Measurements from ENCODE around the gene LGALS16. TPM values are rescaled to one million over a fixed set of nuclear protein-coding genes. Genes with fewer than 3 reads are reported as not detected.

The LGALS16 gene
- polyA plus RNA-seq (2012; ENCODE audit: insufficient read length, low read depth): not detected

- no peak for TF ChIP-seq POLR2AphosphoS5 (IDR thresholded peaks at IDR 0.05; ENCODE audit: low read depth, low read length)
- no peak for TF ChIP-seq REST (IDR thresholded peaks at IDR 0.05; ENCODE audit: insufficient read depth in 1 of 2, low read depth in 2 of 2, low read length in 2 of 2)
- TF ChIP-seq SIN3A (IDR thresholded peaks at IDR 0.05; ENCODE audit: borderline replicate concordance, insufficient read depth, low read length): no peak
- no peak for TF ChIP-seq TAF1 (IDR thresholded peaks at IDR 0.05; ENCODE audit: borderline replicate concordance, insufficient read depth, low read length)
- TF ChIP-seq FOXP2 (optimal IDR thresholded peaks at IDR 0.05; ENCODE audit: borderline replicate concordance, extremely low read depth, extremely low read length, insufficient read depth): no peak
Measured at GRCh38 chr19:39655613-39656012, at the start of gene LGALS16. TSS of gene LGALS16 (plus strand) at chr19:39655913. CDS start at chr19:39655962, 49 bp downstream.

- TF ChIP-seq POLR2AphosphoS5 (IDR thresholded peaks at IDR 0.05; ENCODE audit: low read depth, low read length): no peak
- TF ChIP-seq TAF1 (IDR thresholded peaks at IDR 0.05; ENCODE audit: borderline replicate concordance, insufficient read depth, low read length): no peak
- TF ChIP-seq FOXP2 (optimal IDR thresholded peaks at IDR 0.05; ENCODE audit: borderline replicate concordance, extremely low read depth, extremely low read length, insufficient read depth): no peak
- no peak for TF ChIP-seq SIN3A (IDR thresholded peaks at IDR 0.05; ENCODE audit: borderline replicate concordance, insufficient read depth, low read length)
- TF ChIP-seq REST (IDR thresholded peaks at IDR 0.05; ENCODE audit: insufficient read depth in 1 of 2, low read depth in 2 of 2, low read length in 2 of 2): no peak
Measured at GRCh38 chr19:39607021-39607420, 48.7 kb upstream of the LGALS16 start.

- TF ChIP-seq TAF1 (IDR thresholded peaks at IDR 0.05; ENCODE audit: borderline replicate concordance, insufficient read depth, low read length): no peak
- no peak for TF ChIP-seq FOXP2 (optimal IDR thresholded peaks at IDR 0.05; ENCODE audit: borderline replicate concordance, extremely low read depth, extremely low read length, insufficient read depth)
- no peak for TF ChIP-seq POLR2AphosphoS5 (IDR thresholded peaks at IDR 0.05; ENCODE audit: low read depth, low read length)
- no peak for TF ChIP-seq SIN3A (IDR thresholded peaks at IDR 0.05; ENCODE audit: borderline replicate concordance, insufficient read depth, low read length)
- no peak for TF ChIP-seq REST (IDR thresholded peaks at IDR 0.05; ENCODE audit: insufficient read depth in 1 of 2, low read depth in 2 of 2, low read length in 2 of 2)
Measured at GRCh38 chr19:39607561-39607960, 48.2 kb upstream of the LGALS16 start.

GRCh38 chr19:39613597-39613996, 42.1 kb upstream of the LGALS16 start:
- TF ChIP-seq TAF1 (IDR thresholded peaks at IDR 0.05; ENCODE audit: borderline replicate concordance, insufficient read depth, low read length) (no peak), SIN3A (IDR thresholded peaks at IDR 0.05; ENCODE audit: borderline replicate concordance, insufficient read depth, low read length) (no peak), FOXP2 (optimal IDR thresholded peaks at IDR 0.05; ENCODE audit: borderline replicate concordance, extremely low read depth, extremely low read length, insufficient read depth) (no peak)

GRCh38 chr19:39617745-39618144, 38.0 kb upstream of the LGALS16 start:
- TF ChIP-seq REST (IDR thresholded peaks at IDR 0.05; ENCODE audit: insufficient read depth in 1 of 2, low read depth in 2 of 2, low read length in 2 of 2) (no peak), FOXP2 (optimal IDR thresholded peaks at IDR 0.05; ENCODE audit: borderline replicate concordance, extremely low read depth, extremely low read length, insufficient read depth) (no peak), TAF1 (IDR thresholded peaks at IDR 0.05; ENCODE audit: borderline replicate concordance, insufficient read depth, low read length) (no peak), SIN3A (IDR thresholded peaks at IDR 0.05; ENCODE audit: borderline replicate concordance, insufficient read depth, low read length) (no peak), POLR2AphosphoS5 (IDR thresholded peaks at IDR 0.05; ENCODE audit: low read depth, low read length) (no peak)

Measured in PFSK-1 (cell line).